ENCODE results near the gene ERRFI1. TPM values are rescaled to one million over a fixed set of nuclear protein-coding genes. Genes with fewer than 3 reads are reported as not detected.
"Not testable (repeated sequence)": the region's sequence is repeated elsewhere in the genome, so short reads cannot be mapped to it uniquely, and the experiment has no call there.

ERRFI1 gene
- total RNA-seq, 1 donor from 2014 or later: 175 TPM

DNA sequence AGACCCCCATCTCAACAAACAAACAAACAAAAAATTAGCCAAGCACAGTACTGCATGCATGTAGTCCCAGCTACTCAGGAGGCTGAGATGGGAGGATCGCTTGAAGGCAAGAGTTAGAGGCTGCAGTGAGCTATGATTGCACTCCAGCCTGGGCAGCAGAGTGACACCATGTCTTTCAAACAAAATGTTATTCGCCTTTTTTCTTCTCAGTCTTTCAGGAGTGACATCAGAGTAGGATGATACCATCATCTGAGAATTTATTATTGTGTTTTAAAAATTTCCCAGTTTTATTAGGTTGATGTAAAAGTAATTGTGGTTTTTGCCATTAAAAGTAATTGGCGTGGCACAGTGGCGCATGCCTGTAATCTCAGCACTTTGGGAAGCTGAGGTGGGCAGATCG lies 53.8 kb downstream of the ERRFI1 start:
- FAIRE-seq (no peak), DNase-seq (ENCODE audit: low read depth) (no peak)
- no peaks in the 10 kb centered on the region for H3K27me3 ChIP-seq (ENCODE audit: control insufficient read depth, insufficient read depth, low read length)
- TF ChIP-seq, protein P1, sequence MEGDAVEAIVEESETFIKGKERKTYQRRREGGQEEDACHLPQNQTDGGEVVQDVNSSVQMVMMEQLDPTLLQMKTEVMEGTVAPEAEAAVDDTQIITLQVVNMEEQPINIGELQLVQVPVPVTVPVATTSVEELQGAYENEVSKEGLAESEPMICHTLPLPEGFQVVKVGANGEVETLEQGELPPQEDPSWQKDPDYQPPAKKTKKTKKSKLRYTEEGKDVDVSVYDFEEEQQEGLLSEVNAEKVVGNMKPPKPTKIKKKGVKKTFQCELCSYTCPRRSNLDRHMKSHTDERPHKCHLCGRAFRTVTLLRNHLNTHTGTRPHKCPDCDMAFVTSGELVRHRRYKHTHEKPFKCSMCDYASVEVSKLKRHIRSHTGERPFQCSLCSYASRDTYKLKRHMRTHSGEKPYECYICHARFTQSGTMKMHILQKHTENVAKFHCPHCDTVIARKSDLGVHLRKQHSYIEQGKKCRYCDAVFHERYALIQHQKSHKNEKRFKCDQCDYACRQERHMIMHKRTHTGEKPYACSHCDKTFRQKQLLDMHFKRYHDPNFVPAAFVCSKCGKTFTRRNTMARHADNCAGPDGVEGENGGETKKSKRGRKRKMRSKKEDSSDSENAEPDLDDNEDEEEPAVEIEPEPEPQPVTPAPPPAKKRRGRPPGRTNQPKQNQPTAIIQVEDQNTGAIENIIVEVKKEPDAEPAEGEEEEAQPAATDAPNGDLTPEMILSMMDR (IDR thresholded peaks at IDR 0.05; ENCODE audit: insufficient read depth, low read length, severe bottlenecking): no peak
- no peak overlapping the region for H3K4me3 ChIP-seq (ENCODE audit: low read depth, low read length)
- peaks cover 19% of the 10 kb centered on the region for H3K36me3 ChIP-seq (ENCODE audit: control insufficient read depth, insufficient read depth, low read length)

- peaks cover 22% of the 10 kb centered on the region for H3K36me3 ChIP-seq (ENCODE audit: control insufficient read depth, insufficient read depth, low read length)
- TF ChIP-seq, protein P1 (IDR thresholded peaks at IDR 0.05; ENCODE audit: insufficient read depth, low read length, severe bottlenecking): no peak
- DNase-seq (ENCODE audit: low read depth) (no peak), FAIRE-seq (no peak)
- no peaks in the 10 kb centered on the region for H3K27me3 ChIP-seq (ENCODE audit: control insufficient read depth, insufficient read depth, low read length)
- H3K4me3 ChIP-seq (ENCODE audit: low read depth, low read length): no peak overlapping the region
Observed at GRCh38 chr1:7971024-7971423, 55.1 kb downstream of the ERRFI1 start.

GRCh38 chr1:7970246-7970645 lies 55.9 kb downstream of the ERRFI1 start:
- DNase-seq (ENCODE audit: low read depth): no peak
- peaks cover 25% of the 10 kb centered on the region for H3K36me3 ChIP-seq (ENCODE audit: control insufficient read depth, insufficient read depth, low read length)
- H3K4me3 ChIP-seq (ENCODE audit: low read depth, low read length): no peak overlapping the region
- TF ChIP-seq, protein P1 (IDR thresholded peaks at IDR 0.05; ENCODE audit: insufficient read depth, low read length, severe bottlenecking): no peak
- no peaks in the 10 kb centered on the region for H3K27me3 ChIP-seq (ENCODE audit: control insufficient read depth, insufficient read depth, low read length)
- no peak for FAIRE-seq

DNA sequence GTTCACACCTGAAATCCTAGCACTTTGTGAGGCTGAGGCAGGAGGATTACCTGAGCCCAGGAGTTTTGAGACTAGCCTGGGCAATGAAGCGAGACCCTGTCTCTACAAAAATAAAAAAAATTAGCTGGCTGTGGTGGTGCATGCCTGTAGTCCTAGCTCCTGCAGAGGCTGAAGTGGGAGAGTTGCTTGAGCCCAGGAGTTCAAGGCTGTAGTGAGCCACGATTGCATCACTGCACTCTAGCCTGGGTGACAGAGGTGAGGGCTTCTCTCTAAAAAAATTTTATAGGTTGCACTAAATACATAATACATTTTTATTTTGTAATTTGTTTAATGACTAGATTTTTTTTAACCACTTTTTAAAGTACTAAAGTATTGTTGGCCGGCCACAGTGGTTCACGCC lies 58.5 kb downstream of the ERRFI1 start:
- Histone ChIP-seq H3K4me3 (ENCODE audit: low read depth, low read length) (no peak overlapping the region), H3K27me3 (ENCODE audit: control insufficient read depth, insufficient read depth, low read length) (no peaks in the 10 kb centered on the region), H3K36me3 (ENCODE audit: control insufficient read depth, insufficient read depth, low read length) (peaks cover 35% of the 10 kb centered on the region)
- no peak for FAIRE-seq
- TF ChIP-seq, protein P1 (IDR thresholded peaks at IDR 0.05; ENCODE audit: insufficient read depth, low read length, severe bottlenecking): no peak
- DNase-seq (ENCODE audit: low read depth): no peak

DNA sequence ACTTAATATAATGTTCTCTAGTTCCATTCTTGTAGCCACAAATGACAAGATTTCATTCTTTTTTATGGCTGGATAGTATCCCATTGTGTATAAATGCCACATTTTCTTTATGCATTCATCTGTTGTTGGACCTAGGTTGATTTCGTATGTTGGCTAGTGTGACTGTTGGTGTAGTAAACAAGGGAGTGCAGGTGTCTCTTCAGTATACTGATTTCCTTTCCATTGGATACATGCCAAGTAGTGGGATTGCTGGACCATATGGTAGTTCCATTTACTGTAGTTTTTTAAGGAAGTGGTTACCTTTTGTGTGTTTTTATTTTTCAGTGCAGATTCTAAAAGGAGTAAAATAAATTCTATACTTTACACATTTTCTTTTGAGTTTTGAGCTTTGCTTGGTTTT lies 58.9 kb downstream of the ERRFI1 start:
- TF ChIP-seq, protein P1 (IDR thresholded peaks at IDR 0.05; ENCODE audit: insufficient read depth, low read length, severe bottlenecking): no peak
- DNase-seq (ENCODE audit: low read depth) (no peak), FAIRE-seq (no peak)
- H3K4me3 ChIP-seq (ENCODE audit: low read depth, low read length): no peak overlapping the region
- no peaks in the 10 kb centered on the region for H3K27me3 ChIP-seq (ENCODE audit: control insufficient read depth, insufficient read depth, low read length)
- peaks cover 35% of the 10 kb centered on the region for H3K36me3 ChIP-seq (ENCODE audit: control insufficient read depth, insufficient read depth, low read length)

DNA sequence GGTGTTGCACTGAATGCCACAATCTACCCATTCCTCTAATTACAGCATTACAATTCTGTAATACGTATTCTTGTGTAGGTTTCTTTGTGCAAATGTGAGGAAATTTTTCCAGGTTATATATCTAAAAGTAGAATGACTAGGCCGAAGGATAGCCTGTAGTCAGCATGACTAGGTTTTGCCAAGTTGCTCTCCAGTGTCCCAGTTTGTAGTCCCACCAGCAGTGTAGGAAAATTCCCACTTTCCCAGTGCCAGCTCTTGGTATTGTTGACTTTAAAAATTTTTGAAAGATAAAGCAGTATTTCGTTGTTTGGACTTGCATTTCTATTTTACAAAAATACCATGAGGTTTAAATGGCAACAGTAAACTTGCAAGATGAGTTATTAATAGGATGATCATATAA lies 61.6 kb downstream of the ERRFI1 start:
- FAIRE-seq: no peak
- peaks cover 21% of the 10 kb centered on the region for H3K36me3 ChIP-seq (ENCODE audit: control insufficient read depth, insufficient read depth, low read length)

GRCh38 chr1:7963841-7964240 lies 62.3 kb downstream of the ERRFI1 start:
- not testable (repeated sequence) for H3K27me3 ChIP-seq (ENCODE audit: control insufficient read depth, insufficient read depth, low read length); H3K4me3 ChIP-seq (ENCODE audit: low read depth, low read length); FAIRE-seq; DNase-seq (ENCODE audit: low read depth)
- peaks cover 20% of the 10 kb centered on the region for H3K36me3 ChIP-seq (ENCODE audit: control insufficient read depth, insufficient read depth, low read length)

More for the DNA sequence above, 61.6 kb downstream of the ERRFI1 start:
- no peak overlapping the region for H3K4me3 ChIP-seq (ENCODE audit: low read depth, low read length)
- no peak for DNase-seq (ENCODE audit: low read depth)
- no peaks in the 10 kb centered on the region for H3K27me3 ChIP-seq (ENCODE audit: control insufficient read depth, insufficient read depth, low read length)
- TF ChIP-seq, protein P1 (IDR thresholded peaks at IDR 0.05; ENCODE audit: insufficient read depth, low read length, severe bottlenecking): no peak

- not testable (repeated sequence) for FAIRE-seq; H3K27me3 ChIP-seq (ENCODE audit: control insufficient read depth, insufficient read depth, low read length); H3K4me3 ChIP-seq (ENCODE audit: low read depth, low read length); DNase-seq (ENCODE audit: low read depth)
- peaks cover 20% of the 10 kb centered on the region for H3K36me3 ChIP-seq (ENCODE audit: control insufficient read depth, insufficient read depth, low read length)
Observed at GRCh38 chr1:7963378-7963730, 62.8 kb downstream of the ERRFI1 start.
